GM21360 (cell line): ENCODE data around the gene ZNF318.
"Not testable (repeated sequence)": the region's sequence is repeated elsewhere in the genome, so short reads cannot be mapped to it uniquely, and the experiment has no call there.

Experiments used
- ATAC-seq: cut with Tn5 transposase; IDR thresholded peaks from one replicate; pipeline ENCODE4 v1.9.1; 2021; ENCODE audit warnings: mild to moderate bottlenecking, moderate library complexity; ENCODE audit not compliant: unreplicated experiment

ZNF318 gene

GRCh38 chr6:43347021-43347420 is 22.4 kb downstream of the ZNF318 start:
- no peak for ATAC-seq

- ATAC-seq, result not testable (repeated sequence)
Measured at GRCh38 chr6:43346243-43346642, 23.2 kb downstream of the ZNF318 start.

GRCh38 chr6:43339168-43339567 is 30.3 kb downstream of the ZNF318 start:
- ATAC-seq, result peak; percentile 61

- ATAC-seq, result no peak
Measured at GRCh38 chr6:43338243-43338642, 31.2 kb downstream of the ZNF318 start.

- ATAC-seq, result no peak
Measured at GRCh38 chr6:43336382-43336781, 33.1 kb downstream of the ZNF318 start.

- ATAC-seq, result no peak
Measured at GRCh38 chr6:43335469-43335868, 34.0 kb downstream of the ZNF318 start.

GRCh38 chr6:43334466-43335095 is 34.9 kb downstream of the ZNF318 start:
- no peak for ATAC-seq

GRCh38 chr6:43331891-43332290 is 37.6 kb downstream of the ZNF318 start:
- ATAC-seq, result no peak

GRCh38 chr6:43331470-43331869 is 38.0 kb downstream of the ZNF318 start:
- no peak for ATAC-seq

- ATAC-seq, result no peak
Measured at GRCh38 chr6:43328528-43328927, 40.9 kb downstream of the ZNF318 start.

GRCh38 chr6:43325876-43326275 is 43.6 kb downstream of the ZNF318 start:
- no peak for ATAC-seq

GRCh38 chr6:43318011-43318410 is 51.4 kb downstream of the ZNF318 start:
- no peak for ATAC-seq

GRCh38 chr6:43313813-43314212 is 55.6 kb downstream of the ZNF318 start:
- ATAC-seq, result no peak

- no peak for ATAC-seq
Measured at GRCh38 chr6:43311666-43312065, 57.8 kb downstream of the ZNF318 start.

GRCh38 chr6:43310624-43311023 is 58.8 kb downstream of the ZNF318 start:
- ATAC-seq, result no peak

- no peak for ATAC-seq
Measured at GRCh38 chr6:43310134-43310533, 59.3 kb downstream of the ZNF318 start.

GRCh38 chr6:43308990-43309477 is 60.4 kb downstream of the ZNF318 start:
- no peak for ATAC-seq

- peak; percentile 59 for ATAC-seq
Measured at GRCh38 chr6:43308101-43308989, 61.1 kb downstream of the ZNF318 start, which contains the start of gene CRIP3. Gene CRIP3, minus strand, starts transcription at chr6:43308826. Its CDS starts 34 bp downstream, at chr6:43308792.

GRCh38 chr6:43307451-43308100 is 61.9 kb downstream of the ZNF318 start:
- no peak for ATAC-seq

- ATAC-seq, result no peak
Measured at GRCh38 chr6:43306086-43306485, 63.4 kb downstream of the ZNF318 start.

- ATAC-seq, result no peak
Measured at GRCh38 chr6:43304882-43305281, 64.6 kb downstream of the ZNF318 start.
